Keratinocyte (primary cell): Measurements from ENCODE around the gene PMEPA1. TPM values are rescaled to one million over a fixed set of nuclear protein-coding genes. Genes with fewer than 3 reads are reported as not detected.

Source experiments
- DNase-seq: peaks from one replicate; pipeline ENCODE4 v3.0.0-alpha.2; 2011; ENCODE audit warnings: low read depth, missing footprints, low spot score
- FAIRE-seq: peaks from 2 replicates; lab custom pipeline; 2011; peaks lifted over from hg19 to GRCh38; lab: Jason Lieb, UNC
- H2AFZ ChIP-seq: 2 replicates; pipeline ENCODE4 v1.6.0; 2012; ENCODE audit warnings: low read length, control low read depth, inconsistent platforms; ENCODE audit not compliant: control insufficient read depth
- H3K27ac ChIP-seq: 2 replicates; pipeline ENCODE4 v1.5.1; 2011; ENCODE audit warnings: low read length; ENCODE audit not compliant: control insufficient read depth, insufficient read depth
- H3K27me3 ChIP-seq: 3 replicates; pipeline ENCODE4 v1.6.0; 2011; ENCODE audit warnings: low read length; ENCODE audit not compliant: control insufficient read depth, insufficient read depth; ENCODE audit errors: extremely low read depth
- H3K36me3 ChIP-seq, 2 experiments: 2 replicates in 1 of 2; 3 replicates in 1 of 2; pipeline ENCODE4 v1.5.1; 2011; ENCODE audit warnings: low read length in 2 of 2, mild to moderate bottlenecking in 1 of 2; ENCODE audit not compliant: control insufficient read depth in 2 of 2, insufficient read depth in 2 of 2; ENCODE audit errors: extremely low read depth in 1 of 2
- H3K4me1 ChIP-seq: 3 replicates; pipeline ENCODE4 v1.5.1; 2011; ENCODE audit warnings: low read length; ENCODE audit not compliant: control insufficient read depth, insufficient read depth; ENCODE audit errors: extremely low read depth
- H3K4me2 ChIP-seq: 3 replicates; pipeline ENCODE4 v1.6.0; 2011; ENCODE audit warnings: low read depth, low read length; ENCODE audit not compliant: control insufficient read depth, insufficient read depth; ENCODE audit errors: extremely low read depth
- H3K4me3 ChIP-seq, 3 experiments: fragments of 200-600 bp in 1 of 3; sonication (generic) in 1 of 3; 2 replicates in 2 of 3; 3 replicates in 1 of 3; pipeline ENCODE4 v1.5.1; 2011 to 2016; ENCODE audit warnings: low read length in 3 of 3, mild to moderate bottlenecking in 3 of 3, control low read depth in 2 of 3, inconsistent platforms in 1 of 3, low read depth in 1 of 3, mixed read lengths in 1 of 3, mixed run types in 1 of 3, moderate library complexity in 1 of 3; ENCODE audit not compliant: control insufficient read depth in 2 of 3, insufficient read depth in 2 of 3; ENCODE audit errors: extremely low read depth in 1 of 3
- H3K79me2 ChIP-seq: 2 replicates; pipeline ENCODE4 v1.6.0; 2012; ENCODE audit warnings: low read length; ENCODE audit not compliant: control insufficient read depth, insufficient read depth
- H3K9ac ChIP-seq: 3 replicates; pipeline ENCODE4 v1.6.0; 2011; ENCODE audit warnings: low read length; ENCODE audit not compliant: control insufficient read depth, insufficient read depth; ENCODE audit errors: extremely low read depth
- H3K9me1 ChIP-seq: 3 replicates; pipeline ENCODE4 v1.6.0; 2011; ENCODE audit warnings: low read length; ENCODE audit not compliant: control insufficient read depth, insufficient read depth; ENCODE audit errors: extremely low read depth
- H3K9me3 ChIP-seq: 2 replicates; pipeline ENCODE4 v1.5.1; 2012; ENCODE audit warnings: low read depth, low read length; ENCODE audit not compliant: control insufficient read depth
- H4K20me1 ChIP-seq: 3 replicates; pipeline ENCODE4 v1.6.0; 2011; ENCODE audit warnings: low read length; ENCODE audit not compliant: control insufficient read depth, insufficient read depth; ENCODE audit errors: extremely low read depth
- CTCF ChIP-seq, 3 experiments: IDR thresholded peaks in 1 of 3; conservative IDR thresholded peaks in 1 of 3; optimal IDR thresholded peaks in 1 of 3; 2 replicates in 2 of 3; 3 replicates in 1 of 3; pipeline versions ENCODE3 to v1.5.1; 2011; ENCODE audit warnings: low read length in 3 of 3, mild to moderate bottlenecking in 3 of 3, moderate library complexity in 2 of 3, control low read depth in 1 of 3, inconsistent platforms in 1 of 3; ENCODE audit not compliant: insufficient read depth in 2 of 3; ENCODE audit errors: extremely low read depth in 1 of 3
- EZH2 ChIP-seq: IDR thresholded peaks from one replicate; pipeline ENCODE4 v1.6.1; 2012; ENCODE audit warnings: inconsistent platforms, mild to moderate bottlenecking, low read length, moderate library complexity
- dilution Hi-C: fragments of 300-500 bp; cut with MboI; formaldehyde crosslinking; loops from one replicate; pipeline ENCODE4 v1.7.0; 2020; ENCODE audit warnings: low sequenced_read_pairs; ENCODE audit not compliant: extremely low pct_ligation_motif_present
- polyA plus RNA-seq, 5 experiments: library from polyadenylated mRNA; depleted of rRNA in 3 of 5; stranded (reverse) in 3 of 5; stranded (forward) in 1 of 5; unstranded in 1 of 5; fragments of >200 nt; gene quantifications; 1 replicate in 1 of 5; 2 replicates in 3 of 5; 3 replicates in 1 of 5; pipeline versions ENCODE4 v1.2.1 to v1.2.3, GENCODE V29; 2011 to 2012; ENCODE audit warnings: missing spikeins in 2 of 5, low read depth in 1 of 5, low replicate concordance in 1 of 5

PMEPA1 gene
- polyA plus RNA-seq, 1 donor (not counting 4 experiments of a cell fraction or from before 2014, with no cell fraction given): 29.0 TPM

GRCh38 chr20:57684808-57685140 is 25.0 kb downstream of the PMEPA1 start:
- H3K9ac ChIP-seq: no peak overlapping the region
- TF ChIP-seq CTCF (optimal IDR thresholded peaks at IDR 0.05 in 1 of 3, IDR thresholded peaks at IDR 0.05 in 1 of 3, conservative IDR thresholded peaks at IDR 0.05 in 1 of 3; ENCODE audit: extremely low read depth in 1 of 3, insufficient read depth in 2 of 3, low read length in 3 of 3) (no peak), EZH2 (no peak)
- no peak overlapping the region for H2AFZ ChIP-seq
- H3K9me1 ChIP-seq: peaks cover 11% of the 10 kb centered on the region
- dilution Hi-C loops: no loop called here
- peaks cover 35% of the 10 kb centered on the region for H4K20me1 ChIP-seq
- H3K27ac ChIP-seq: no peak overlapping the region
- peaks cover 99% of the 10 kb centered on the region for H3K79me2 ChIP-seq
- no peaks in the 10 kb centered on the region for H3K27me3 ChIP-seq
- peaks cover 22 to 31% of the 10 kb centered on the region in 2 experiments for H3K36me3 ChIP-seq
- no peaks in the 10 kb centered on the region for H3K9me3 ChIP-seq
- no peak overlapping the region for H3K4me3 ChIP-seq
- DNase-seq (no peak), FAIRE-seq (no peak)
- H3K4me2 ChIP-seq: peak overlapping the region; percentile 8
- peaks cover 73% of the 10 kb centered on the region for H3K4me1 ChIP-seq

- Histone ChIP-seq H3K79me2 (peaks cover 99% of the 10 kb centered on the region), H3K27ac (no peak overlapping the region)
These were observed 25.7 kb downstream of the PMEPA1 start for GRCh38 chr20:57683881-57684807.

More at GRCh38 chr20:57683881-57684807, 25.7 kb downstream of the PMEPA1 start:
- no peak for TF ChIP-seq CTCF (optimal IDR thresholded peaks at IDR 0.05 in 1 of 3, IDR thresholded peaks at IDR 0.05 in 1 of 3, conservative IDR thresholded peaks at IDR 0.05 in 1 of 3; ENCODE audit: extremely low read depth in 1 of 3, insufficient read depth in 2 of 3, low read length in 3 of 3)
- TF ChIP-seq EZH2: no peak
- peak overlapping the region; percentile 8 for H3K4me2 ChIP-seq
- dilution Hi-C loops: no loop called here
- H3K4me3 ChIP-seq: no peak overlapping the region
- no peaks in the 10 kb centered on the region for H3K27me3 ChIP-seq
- H4K20me1 ChIP-seq: peaks cover 42% of the 10 kb centered on the region
- no peak overlapping the region for H3K9ac ChIP-seq
- DNase-seq: no peak
- H3K9me3 ChIP-seq: no peaks in the 10 kb centered on the region
- FAIRE-seq: no peak
- peaks cover 67% of the 10 kb centered on the region for H3K4me1 ChIP-seq
- H3K36me3 ChIP-seq: peaks cover 23 to 28% of the 10 kb centered on the region in 2 experiments
- peaks cover 13% of the 10 kb centered on the region for H3K9me1 ChIP-seq
- H2AFZ ChIP-seq: no peak overlapping the region
